HepG2 (cell line): ENCODE results near the gene DICER1. TPM values are rescaled to one million over a fixed set of nuclear protein-coding genes. Genes with fewer than 3 reads are reported as not detected.
A peak's percentile ranks its signal among the peaks of the same experiment; 100 is the strongest.

Source experiments
- ELF1 ChIP-seq: sonication (generic); formaldehyde crosslinking; IDR thresholded peaks from 2 replicates; pipeline ENCODE4 v1.4.0; 2020; ENCODE audit warnings: missing genetic modification reagents
- HMGA1 ChIP-seq: sonication (generic); formaldehyde crosslinking; conservative IDR thresholded peaks from 2 replicates; pipeline ENCODE4 v1.4.0; 2020; ENCODE audit warnings: missing genetic modification reagents
- KAT2B ChIP-seq: fragments of 150-350 bp; IDR thresholded peaks from 2 replicates; pipeline ENCODE4 v1.6.1; 2014; ENCODE audit warnings: low read depth, low read length, borderline replicate concordance
- KLF11 ChIP-seq: IDR thresholded peaks from 2 replicates; pipeline ENCODE4 v1.6.1; 2016; ENCODE audit warnings: missing compliant biosample characterization
- MED13 ChIP-seq: sonication (generic); formaldehyde crosslinking; IDR thresholded peaks from 2 replicates; pipeline ENCODE4 v1.5.0; 2020; ENCODE audit warnings: missing genetic modification reagents
- SP1 ChIP-seq, 2 experiments: fragments of 450-650 bp in 1 of 2; sonication (generic) in 1 of 2; formaldehyde crosslinking in 1 of 2; IDR thresholded peaks; 2 replicates each; pipeline versions ENCODE4 v1.4.0 to v1.6.1; 2016 to 2020; ENCODE audit warnings: missing genetic modification reagents in 1 of 2
- SRF ChIP-seq: IDR thresholded peaks from 2 replicates; pipeline ENCODE4 v1.6.1; 2011; ENCODE audit warnings: mild to moderate bottlenecking, low read depth, low read length, moderate library complexity
- TBX2 ChIP-seq: sonication (generic); formaldehyde crosslinking; IDR thresholded peaks from 2 replicates; pipeline ENCODE4 v1.5.0; 2020; ENCODE audit warnings: missing genetic modification reagents, mild to moderate bottlenecking, borderline replicate concordance
- ZNF367 ChIP-seq: sonication (generic); formaldehyde crosslinking; IDR thresholded peaks from 2 replicates; pipeline ENCODE4 v1.4.0; 2020; ENCODE audit warnings: missing genetic modification reagents, borderline replicate concordance
- ZNF605 ChIP-seq: sonication (generic); formaldehyde crosslinking; IDR thresholded peaks from 2 replicates; pipeline ENCODE4 v1.8.0; 2022; ENCODE audit warnings: mild to moderate bottlenecking, missing genetic modification reagents
- ZNF773 ChIP-seq: sonication (generic); formaldehyde crosslinking; IDR thresholded peaks from 2 replicates; pipeline ENCODE4 v1.4.0; 2020; ENCODE audit warnings: missing genetic modification reagents, borderline replicate concordance
- polyA plus RNA-seq, 8 experiments: library from polyadenylated mRNA; depleted of rRNA in 3 of 8; stranded (reverse) in 7 of 8; unstranded in 1 of 8; fragments of >200 nt; fragmentation: Illumina TruSeq in 4 of 8; extraction: Trizol in 4 of 8; gene quantifications; 2 replicates each; pipeline versions ENCODE4 v1.2.1 to v1.2.3, GENCODE V29; 2011 to 2016; ENCODE audit warnings: low read depth in 4 of 8, missing spikeins in 1 of 8, mixed read lengths in 1 of 8; ENCODE audit not compliant: insufficient read depth in 1 of 8
- total RNA-seq, 5 experiments: library from RNA; depleted of rRNA; stranded (reverse); fragments of >200 nt; fragmentation: Illumina TruSeq; extraction: Trizol; gene quantifications; 2 replicates each; pipeline ENCODE4 v1.2.3, GENCODE V29; 2016; ENCODE audit warnings: low read depth in 1 of 5
- TF ChIP-seq, protein P1 (sequence below): sonication (generic); formaldehyde crosslinking; conservative IDR thresholded peaks from 2 replicates; pipeline ENCODE4 v1.8.0; 2022; ENCODE audit warnings: low read depth, missing genetic modification reagents
- TF ChIP-seq, protein P2 (sequence below): sonication (generic); formaldehyde crosslinking; IDR thresholded peaks from 2 replicates; pipeline ENCODE4 v1.5.0; 2020; ENCODE audit warnings: mild to moderate bottlenecking, missing genetic modification reagents, moderate library complexity
- TF ChIP-seq, protein P3 (sequence below): sonication (generic); formaldehyde crosslinking; IDR thresholded peaks from 2 replicates; pipeline ENCODE4 v1.4.0; 2020; ENCODE audit warnings: missing genetic modification reagents, mild to moderate bottlenecking, borderline replicate concordance
- TF ChIP-seq, protein P4 (sequence below): sonication (generic); formaldehyde crosslinking; IDR thresholded peaks from 2 replicates; pipeline ENCODE4 v1.4.0; 2020; ENCODE audit warnings: low read depth, missing genetic modification reagents
- TF ChIP-seq, protein P5 (sequence below): sonication (generic); formaldehyde crosslinking; IDR thresholded peaks from 2 replicates; pipeline ENCODE4 v1.4.0; 2020; ENCODE audit warnings: low read depth, mild to moderate bottlenecking, missing genetic modification reagents
- TF ChIP-seq, protein P6 (sequence below): IDR thresholded peaks from 2 replicates; pipeline ENCODE4 v1.6.1; 2016

DICER1 gene
- total and polyA plus RNA-seq, 2 of the 13 experiments (the other 11 are each of a cell fraction or from before 2014, with no cell fraction given) = 31.8 to 61.9 TPM

DNA sequence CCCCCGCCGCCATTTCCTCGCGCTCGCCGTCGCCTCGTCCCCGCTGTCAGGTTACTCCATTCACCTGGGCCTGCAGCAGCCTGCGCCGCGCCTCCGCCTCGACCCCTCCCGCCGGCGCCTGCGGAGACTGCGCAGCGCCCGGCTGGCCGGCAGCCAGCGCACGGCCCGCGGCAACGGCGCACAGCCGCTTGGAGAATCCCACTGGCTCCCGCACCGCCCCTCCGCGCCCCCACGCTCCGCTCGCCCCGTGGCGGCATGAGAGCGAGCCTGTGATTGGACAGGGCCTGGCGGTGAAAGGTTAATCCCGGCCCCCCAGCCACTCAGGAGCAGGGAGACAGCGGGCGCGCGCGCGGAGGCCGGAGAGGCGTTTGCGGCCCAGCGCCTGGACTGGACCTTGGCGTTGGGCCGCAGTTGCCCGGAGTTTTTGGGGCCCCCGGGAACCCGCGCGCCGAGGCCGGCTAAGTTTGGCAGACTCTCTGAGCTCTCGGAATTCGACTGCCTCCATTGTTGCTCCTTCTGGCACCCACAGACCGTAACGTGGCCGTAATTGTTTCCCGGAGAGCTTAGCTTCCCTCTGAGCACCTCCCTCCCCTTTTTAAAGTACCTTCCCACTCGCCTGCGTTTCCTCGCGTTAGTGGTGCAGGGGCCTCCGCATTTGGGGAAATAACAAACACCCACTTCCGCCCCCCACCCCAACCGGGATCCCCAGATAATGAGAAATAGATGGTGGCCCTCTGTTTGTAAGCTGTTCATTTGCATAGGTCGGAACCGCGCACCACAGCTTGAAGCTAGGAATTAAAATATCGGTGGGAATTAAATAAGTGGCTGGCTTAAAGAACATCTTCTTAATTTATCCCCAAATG, at the start of gene DICER1 (continued):
- TF ChIP-seq SP1 (IDR thresholded peaks at IDR 0.05) (no peak), SP1 (CRISPR knock-in tag; IDR thresholded peaks at IDR 0.05) (peak; percentile 70), ZNF773 (CRISPR knock-in tag) (no peak; the same call in 1 of the 2 replicates), ZNF367 (CRISPR knock-in tag) (no peak), TBX2 (peak; percentile 79; the same call in 1 of the 2 replicates), HMGA1 (CRISPR knock-in tag) (no peak), SRF (no peak), ELF1 (CRISPR knock-in tag) (no peak; the same call in 1 of the 2 replicates), KLF11 (CRISPR knock-in tag) (no peak), KAT2B (no peak), MED13 (no peak; the same call in 1 of the 2 replicates), ZNF605 (CRISPR knock-in tag) (peak; percentile 33; the same call in 1 of the 2 replicates)
- TF ChIP-seq, protein P1, sequence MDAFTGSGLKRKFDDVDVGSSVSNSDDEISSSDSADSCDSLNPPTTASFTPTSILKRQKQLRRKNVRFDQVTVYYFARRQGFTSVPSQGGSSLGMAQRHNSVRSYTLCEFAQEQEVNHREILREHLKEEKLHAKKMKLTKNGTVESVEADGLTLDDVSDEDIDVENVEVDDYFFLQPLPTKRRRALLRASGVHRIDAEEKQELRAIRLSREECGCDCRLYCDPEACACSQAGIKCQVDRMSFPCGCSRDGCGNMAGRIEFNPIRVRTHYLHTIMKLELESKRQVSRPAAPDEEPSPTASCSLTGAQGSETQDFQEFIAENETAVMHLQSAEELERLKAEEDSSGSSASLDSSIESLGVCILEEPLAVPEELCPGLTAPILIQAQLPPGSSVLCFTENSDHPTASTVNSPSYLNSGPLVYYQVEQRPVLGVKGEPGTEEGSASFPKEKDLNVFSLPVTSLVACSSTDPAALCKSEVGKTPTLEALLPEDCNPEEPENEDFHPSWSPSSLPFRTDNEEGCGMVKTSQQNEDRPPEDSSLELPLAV = 0 out of 2 replicates have a peak, but pooled peaks have one; percentile 7
- TF ChIP-seq, protein P2, sequence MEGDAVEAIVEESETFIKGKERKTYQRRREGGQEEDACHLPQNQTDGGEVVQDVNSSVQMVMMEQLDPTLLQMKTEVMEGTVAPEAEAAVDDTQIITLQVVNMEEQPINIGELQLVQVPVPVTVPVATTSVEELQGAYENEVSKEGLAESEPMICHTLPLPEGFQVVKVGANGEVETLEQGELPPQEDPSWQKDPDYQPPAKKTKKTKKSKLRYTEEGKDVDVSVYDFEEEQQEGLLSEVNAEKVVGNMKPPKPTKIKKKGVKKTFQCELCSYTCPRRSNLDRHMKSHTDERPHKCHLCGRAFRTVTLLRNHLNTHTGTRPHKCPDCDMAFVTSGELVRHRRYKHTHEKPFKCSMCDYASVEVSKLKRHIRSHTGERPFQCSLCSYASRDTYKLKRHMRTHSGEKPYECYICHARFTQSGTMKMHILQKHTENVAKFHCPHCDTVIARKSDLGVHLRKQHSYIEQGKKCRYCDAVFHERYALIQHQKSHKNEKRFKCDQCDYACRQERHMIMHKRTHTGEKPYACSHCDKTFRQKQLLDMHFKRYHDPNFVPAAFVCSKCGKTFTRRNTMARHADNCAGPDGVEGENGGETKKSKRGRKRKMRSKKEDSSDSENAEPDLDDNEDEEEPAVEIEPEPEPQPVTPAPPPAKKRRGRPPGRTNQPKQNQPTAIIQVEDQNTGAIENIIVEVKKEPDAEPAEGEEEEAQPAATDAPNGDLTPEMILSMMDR (CRISPR knock-in tag) = 0 out of 2 replicates have a peak, but pooled peaks have one; percentile 11
- TF ChIP-seq, protein P3, sequence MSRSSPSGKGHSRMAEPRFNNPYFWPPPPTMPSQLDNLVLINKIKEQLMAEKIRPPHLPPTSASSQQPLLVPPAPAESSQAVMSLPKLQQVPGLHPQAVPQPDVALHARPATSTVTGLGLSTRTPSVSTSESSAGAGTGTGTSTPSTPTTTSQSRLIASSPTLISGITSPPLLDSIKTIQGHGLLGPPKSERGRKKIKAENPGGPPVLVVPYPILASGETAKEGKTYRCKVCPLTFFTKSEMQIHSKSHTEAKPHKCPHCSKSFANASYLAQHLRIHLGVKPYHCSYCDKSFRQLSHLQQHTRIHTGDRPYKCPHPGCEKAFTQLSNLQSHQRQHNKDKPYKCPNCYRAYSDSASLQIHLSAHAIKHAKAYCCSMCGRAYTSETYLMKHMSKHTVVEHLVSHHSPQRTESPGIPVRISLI = 0 out of 2 replicates have a peak, but pooled peaks have one; percentile 16
- TF ChIP-seq, protein P4, sequence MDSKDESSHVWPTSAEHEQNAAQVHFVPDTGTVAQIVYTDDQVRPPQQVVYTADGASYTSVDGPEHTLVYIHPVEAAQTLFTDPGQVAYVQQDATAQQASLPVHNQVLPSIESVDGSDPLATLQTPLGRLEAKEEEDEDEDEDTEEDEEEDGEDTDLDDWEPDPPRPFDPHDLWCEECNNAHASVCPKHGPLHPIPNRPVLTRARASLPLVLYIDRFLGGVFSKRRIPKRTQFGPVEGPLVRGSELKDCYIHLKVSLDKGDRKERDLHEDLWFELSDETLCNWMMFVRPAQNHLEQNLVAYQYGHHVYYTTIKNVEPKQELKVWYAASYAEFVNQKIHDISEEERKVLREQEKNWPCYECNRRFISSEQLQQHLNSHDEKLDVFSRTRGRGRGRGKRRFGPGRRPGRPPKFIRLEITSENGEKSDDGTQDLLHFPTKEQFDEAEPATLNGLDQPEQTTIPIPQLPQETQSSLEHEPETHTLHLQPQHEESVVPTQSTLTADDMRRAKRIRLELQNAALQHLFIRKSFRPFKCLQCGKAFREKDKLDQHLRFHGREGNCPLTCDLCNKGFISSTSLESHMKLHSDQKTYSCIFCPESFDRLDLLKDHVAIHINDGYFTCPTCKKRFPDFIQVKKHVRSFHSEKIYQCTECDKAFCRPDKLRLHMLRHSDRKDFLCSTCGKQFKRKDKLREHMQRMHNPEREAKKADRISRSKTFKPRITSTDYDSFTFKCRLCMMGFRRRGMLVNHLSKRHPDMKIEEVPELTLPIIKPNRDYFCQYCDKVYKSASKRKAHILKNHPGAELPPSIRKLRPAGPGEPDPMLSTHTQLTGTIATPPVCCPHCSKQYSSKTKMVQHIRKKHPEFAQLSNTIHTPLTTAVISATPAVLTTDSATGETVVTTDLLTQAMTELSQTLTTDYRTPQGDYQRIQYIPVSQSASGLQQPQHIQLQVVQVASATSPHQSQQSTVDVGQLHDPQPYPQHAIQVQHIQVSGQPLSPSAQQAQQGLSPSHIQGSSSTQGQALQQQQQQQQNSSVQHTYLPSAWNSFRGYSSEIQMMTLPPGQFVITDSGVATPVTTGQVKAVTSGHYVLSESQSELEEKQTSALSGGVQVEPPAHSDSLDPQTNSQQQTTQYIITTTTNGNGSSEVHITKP = 0 out of 2 replicates have a peak, but pooled peaks have one; percentile 22
- TF ChIP-seq, protein P5, sequence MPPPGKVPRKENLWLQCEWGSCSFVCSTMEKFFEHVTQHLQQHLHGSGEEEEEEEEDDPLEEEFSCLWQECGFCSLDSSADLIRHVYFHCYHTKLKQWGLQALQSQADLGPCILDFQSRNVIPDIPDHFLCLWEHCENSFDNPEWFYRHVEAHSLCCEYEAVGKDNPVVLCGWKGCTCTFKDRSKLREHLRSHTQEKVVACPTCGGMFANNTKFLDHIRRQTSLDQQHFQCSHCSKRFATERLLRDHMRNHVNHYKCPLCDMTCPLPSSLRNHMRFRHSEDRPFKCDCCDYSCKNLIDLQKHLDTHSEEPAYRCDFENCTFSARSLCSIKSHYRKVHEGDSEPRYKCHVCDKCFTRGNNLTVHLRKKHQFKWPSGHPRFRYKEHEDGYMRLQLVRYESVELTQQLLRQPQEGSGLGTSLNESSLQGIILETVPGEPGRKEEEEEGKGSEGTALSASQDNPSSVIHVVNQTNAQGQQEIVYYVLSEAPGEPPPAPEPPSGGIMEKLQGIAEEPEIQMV (CRISPR knock-in tag) = no peak
- TF ChIP-seq, protein P6, sequence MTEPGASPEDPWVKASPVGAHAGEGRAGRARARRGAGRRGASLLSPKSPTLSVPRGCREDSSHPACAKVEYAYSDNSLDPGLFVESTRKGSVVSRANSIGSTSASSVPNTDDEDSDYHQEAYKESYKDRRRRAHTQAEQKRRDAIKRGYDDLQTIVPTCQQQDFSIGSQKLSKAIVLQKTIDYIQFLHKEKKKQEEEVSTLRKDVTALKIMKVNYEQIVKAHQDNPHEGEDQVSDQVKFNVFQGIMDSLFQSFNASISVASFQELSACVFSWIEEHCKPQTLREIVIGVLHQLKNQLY (CRISPR knock-in tag) = no peak
